Measurements from ENCODE around the gene NRCAM. TPM values are rescaled to one million over a fixed set of nuclear protein-coding genes. Genes with fewer than 3 reads are reported as not detected.
"Not testable (repeated sequence)": the region's sequence is repeated elsewhere in the genome, so short reads cannot be mapped to it uniquely, and the experiment has no call there.

NRCAM gene
- total and polyA plus RNA-seq, 7 donors = 1.3 to 3.9 (median 1.8) TPM; not detected in 2

DNA sequence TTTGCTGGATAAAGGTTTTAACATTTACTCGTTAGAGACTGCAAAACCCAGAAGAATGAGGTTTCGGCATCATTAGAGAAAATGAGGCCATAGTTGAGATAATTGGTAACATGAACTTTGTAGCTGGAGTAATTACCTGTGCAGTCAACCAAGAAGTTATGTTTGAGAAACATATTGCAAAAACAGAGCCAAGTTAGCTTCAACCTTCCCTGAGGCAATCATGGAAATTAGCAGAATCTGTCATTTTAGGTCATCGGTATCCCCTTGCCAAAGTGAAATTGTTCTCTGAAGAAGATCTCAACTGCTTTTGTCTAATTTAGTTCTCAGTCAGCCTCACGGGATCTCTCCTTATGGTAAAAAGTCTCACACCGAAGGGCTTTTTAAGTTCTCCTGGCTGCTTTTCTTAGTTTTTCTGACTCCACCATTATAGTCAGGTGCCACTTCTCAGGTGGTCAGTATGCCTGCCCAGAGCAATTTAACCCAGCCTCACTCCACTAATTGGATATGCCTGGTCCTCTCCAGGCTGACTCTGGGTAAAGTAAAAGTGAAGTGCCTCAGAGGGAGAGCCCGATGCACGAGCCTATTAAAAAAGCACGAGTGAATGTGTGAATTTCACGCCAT, 52.5 kb downstream of the NRCAM start:
- TF ChIP-seq POLR2AphosphoS5 (IDR thresholded peaks at IDR 0.05) = no peak
- no peak for TF ChIP-seq POLR2A (IDR thresholded peaks at IDR 0.05)
- TF ChIP-seq, protein P1, sequence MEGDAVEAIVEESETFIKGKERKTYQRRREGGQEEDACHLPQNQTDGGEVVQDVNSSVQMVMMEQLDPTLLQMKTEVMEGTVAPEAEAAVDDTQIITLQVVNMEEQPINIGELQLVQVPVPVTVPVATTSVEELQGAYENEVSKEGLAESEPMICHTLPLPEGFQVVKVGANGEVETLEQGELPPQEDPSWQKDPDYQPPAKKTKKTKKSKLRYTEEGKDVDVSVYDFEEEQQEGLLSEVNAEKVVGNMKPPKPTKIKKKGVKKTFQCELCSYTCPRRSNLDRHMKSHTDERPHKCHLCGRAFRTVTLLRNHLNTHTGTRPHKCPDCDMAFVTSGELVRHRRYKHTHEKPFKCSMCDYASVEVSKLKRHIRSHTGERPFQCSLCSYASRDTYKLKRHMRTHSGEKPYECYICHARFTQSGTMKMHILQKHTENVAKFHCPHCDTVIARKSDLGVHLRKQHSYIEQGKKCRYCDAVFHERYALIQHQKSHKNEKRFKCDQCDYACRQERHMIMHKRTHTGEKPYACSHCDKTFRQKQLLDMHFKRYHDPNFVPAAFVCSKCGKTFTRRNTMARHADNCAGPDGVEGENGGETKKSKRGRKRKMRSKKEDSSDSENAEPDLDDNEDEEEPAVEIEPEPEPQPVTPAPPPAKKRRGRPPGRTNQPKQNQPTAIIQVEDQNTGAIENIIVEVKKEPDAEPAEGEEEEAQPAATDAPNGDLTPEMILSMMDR (IDR thresholded peaks at IDR 0.05) = no peak
- no peak for TF ChIP-seq EP300 (IDR thresholded peaks at IDR 0.05)
- intact Hi-C loops (cut with DNase I) = no loop called here
- WGBS, 2 donors = 93% methylated on average over 9 of the region's 9 CpGs

DNA sequence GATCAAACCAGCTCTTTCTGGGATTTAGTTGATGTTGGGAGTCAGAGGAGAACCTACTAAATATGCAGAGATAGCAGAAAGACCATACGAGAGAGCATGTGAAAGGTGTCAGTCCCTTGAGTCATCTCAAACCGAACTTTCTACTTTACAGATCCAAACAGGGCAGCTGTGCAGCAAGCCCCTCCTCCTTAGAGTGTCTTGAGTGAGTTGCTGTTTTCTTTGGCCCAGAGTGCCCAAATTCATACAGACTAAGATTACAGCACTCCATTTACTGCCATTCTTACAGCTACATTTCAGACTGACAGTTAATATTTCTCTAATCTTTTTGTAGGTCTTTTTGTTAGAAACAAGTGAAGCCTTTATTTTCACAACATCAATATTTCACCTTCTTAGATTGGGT, 53.4 kb downstream of the NRCAM start:
- no peaks in the 10 kb centered on the region for H3K27me3 ChIP-seq
- TF ChIP-seq, protein P1 (IDR thresholded peaks at IDR 0.05) = no peak
- TF ChIP-seq EP300 (IDR thresholded peaks at IDR 0.05) = no peak
- no peak for TF ChIP-seq POLR2AphosphoS5 (IDR thresholded peaks at IDR 0.05)
- TF ChIP-seq POLR2A (IDR thresholded peaks at IDR 0.05) = no peak
- intact Hi-C loops (cut with DNase I) = no loop called here
- H3K4me1 ChIP-seq = no peaks in the 10 kb centered on the region
- WGBS, 2 donors = 30 to 31% methylated on average over 2 of the region's 2 CpGs
- H3K9me3 ChIP-seq = no peaks in the 10 kb centered on the region
- H3K4me3 ChIP-seq = no peak overlapping the region
- no peak overlapping the region for H3K27ac ChIP-seq
- no peaks in the 10 kb centered on the region for H3K36me3 ChIP-seq
- DNase-seq = no peak

More for the DNA sequence above, 52.5 kb downstream of the NRCAM start:
- no peaks in the 10 kb centered on the region for H3K36me3 ChIP-seq
- H3K27me3 ChIP-seq = no peaks in the 10 kb centered on the region
- H3K4me3 ChIP-seq = no peak overlapping the region
- no peak overlapping the region for H3K27ac ChIP-seq
- DNase-seq = no peak
- H3K4me1 ChIP-seq = no peaks in the 10 kb centered on the region
- H3K9me3 ChIP-seq = no peaks in the 10 kb centered on the region

- intact Hi-C loops (cut with DNase I) = no loop called here
- Histone ChIP-seq H3K36me3 (no peaks in the 10 kb centered on the region), H3K4me3 (no peak overlapping the region), H3K4me1 (no peaks in the 10 kb centered on the region), H3K9me3 (no peaks in the 10 kb centered on the region), H3K27ac (no peak overlapping the region), H3K27me3 (peaks cover 0 to 4% (median 0%) of the 10 kb centered on the region in 3 donors)
- TF ChIP-seq POLR2AphosphoS5 (IDR thresholded peaks at IDR 0.05) (no peak), EP300 (IDR thresholded peaks at IDR 0.05) (no peak)
- DNase-seq = no peak
- WGBS, 2 donors = 90 to 94% methylated on average over 9 of the region's 9 CpGs
These were observed 60.2 kb downstream of the NRCAM start for GRCh38 chr7:108396080-108396479.

GRCh38 chr7:108395426-108395825, 60.8 kb downstream of the NRCAM start:
- intact Hi-C loops (cut with DNase I) = no loop called here
- no peak for DNase-seq
- TF ChIP-seq, protein P1 (IDR thresholded peaks at IDR 0.05) = no peak
- TF ChIP-seq POLR2AphosphoS5 (IDR thresholded peaks at IDR 0.05) = no peak
- H3K4me3 ChIP-seq = no peak overlapping the region
- H3K9me3 ChIP-seq = no peaks in the 10 kb centered on the region
- H3K4me1 ChIP-seq = no peaks in the 10 kb centered on the region
- no peak overlapping the region for H3K27ac ChIP-seq
- peaks cover 0 to 4% (median 0%) of the 10 kb centered on the region in 3 donors for H3K27me3 ChIP-seq
- no peaks in the 10 kb centered on the region for H3K36me3 ChIP-seq

GRCh38 chr7:108393097-108393496, 63.1 kb downstream of the NRCAM start:
- H3K4me3 ChIP-seq; H3K27me3 ChIP-seq; H3K27ac ChIP-seq; DNase-seq; H3K9me3 ChIP-seq; H3K4me1 ChIP-seq; H3K36me3 ChIP-seq; intact Hi-C loops (cut with DNase I): not testable (repeated sequence)
- 19 to 53% methylated on average over 10 of the region's 10 CpGs for WGBS, 2 donors

GRCh38 chr7:108387686-108388085, 68.5 kb downstream of the NRCAM start:
- H3K4me3 ChIP-seq; H3K36me3 ChIP-seq; intact Hi-C loops (cut with DNase I); H3K27me3 ChIP-seq; H3K27ac ChIP-seq; DNase-seq; H3K4me1 ChIP-seq; H3K9me3 ChIP-seq: not testable (repeated sequence)
- WGBS, 2 donors = 86 to 96% methylated on average over 2 of the region's 2 CpGs

All from sigmoid colon (tissue), 7 donors.